B cell (primary cell): ENCODE data around the gene H3-3A. TPM values are rescaled to one million over a fixed set of nuclear protein-coding genes. Genes with fewer than 3 reads are reported as not detected.

Source experiments
- ATAC-seq: fragments of 200-7000 bp; cut with Tn5 transposase; one replicate; pipeline ENCODE4 v1.10.0; 2021; ENCODE audit warnings: low read depth, mild to moderate bottlenecking, moderate number of reproducible peaks, moderate library complexity
- CTCF ChIA-PET: fragments of 350-600 bp; sonication (Branson Sonifier 250); formaldehyde crosslinking; loops from one replicate; lab custom pipeline; 2021; ENCODE audit warnings: antibody characterized with exemption, inconsistent platforms; lab: Charles Lee
- POLR2A ChIA-PET: fragments of 350-600 bp; sonication (Branson Sonifier 250); formaldehyde crosslinking; loops from one replicate; lab custom pipeline; 2021; ENCODE audit warnings: antibody characterized with exemption; lab: Charles Lee
- DNase-seq: peaks from one replicate; pipeline ENCODE4 v3.0.0; 2013
- H2AFZ ChIP-seq: 2 replicates; pipeline ENCODE4 v1.6.1; 2012; ENCODE audit warnings: mild to moderate bottlenecking, low read depth, low read length; ENCODE audit not compliant: insufficient read depth, poor library complexity, severe bottlenecking
- H3K27ac ChIP-seq, 2 donors: 1 replicate in 1 of 2; 2 replicates in 1 of 2; pipeline ENCODE4 v1.5.1; 2012 to 2013; ENCODE audit warnings: low read length in 2 of 2, mild to moderate bottlenecking in 2 of 2, moderate library complexity in 1 of 2
- H3K27me3 ChIP-seq, 4 experiments: fragments of 200-600 bp in 1 of 4; sonication (generic) in 1 of 4; replicated peaks in 1 of 4; 1 replicate in 2 of 4; 2 replicates in 2 of 4; pipeline versions ENCODE4 v1.6.1 to v1.7.0; 2013 to 2016; ENCODE audit warnings: low read length in 3 of 4, mild to moderate bottlenecking in 2 of 4, mixed read lengths in 1 of 4, moderate library complexity in 1 of 4; ENCODE audit not compliant: insufficient read depth in 4 of 4, control insufficient read depth in 3 of 4; ENCODE audit errors: control extremely low read depth in 1 of 4
- H3K36me3 ChIP-seq, 2 experiments: replicated peaks in 1 of 2; 1 replicate in 1 of 2; 2 replicates in 1 of 2; pipeline versions ENCODE4 v1.6.1 to v1.7.1; 2013; ENCODE audit warnings: low read length in 1 of 2; ENCODE audit not compliant: insufficient read depth in 2 of 2, control insufficient read depth in 1 of 2; ENCODE audit errors: control extremely low read depth in 1 of 2, extremely low read depth in 1 of 2
- H3K4me1 ChIP-seq, 2 donors: fragments of 200-600 bp in 1 of 2; sonication (generic) in 1 of 2; 1 replicate in 1 of 2; 2 replicates in 1 of 2; pipeline versions ENCODE4 v1.5.1 to v1.6.1; 2013 to 2017; ENCODE audit warnings: low read length in 2 of 2; ENCODE audit not compliant: control insufficient read depth in 2 of 2, insufficient read depth in 2 of 2
- H3K4me2 ChIP-seq: replicated peaks from 2 replicates; pipeline ENCODE3; 2012; ENCODE audit warnings: mild to moderate bottlenecking, low read depth, low read length; ENCODE audit not compliant: poor library complexity, severe bottlenecking
- H3K4me3 ChIP-seq, 5 experiments: fragments of 200-600 bp in 1 of 5; sonication (generic) in 1 of 5; 1 replicate in 3 of 5; 2 replicates in 2 of 5; pipeline versions ENCODE4 v1.5.1 to v1.7.0; 2011 to 2016; ENCODE audit warnings: low read length in 4 of 5, mild to moderate bottlenecking in 4 of 5, low read depth in 2 of 5, control low read depth in 1 of 5, moderate library complexity in 1 of 5; ENCODE audit not compliant: insufficient read depth in 1 of 5; ENCODE audit errors: control extremely low read depth in 1 of 5, extremely low read depth in 1 of 5
- H3K79me2 ChIP-seq: fragments of 200-600 bp; sonication (generic); one replicate; pipeline ENCODE4 v1.6.0; 2016; ENCODE audit warnings: low read length; ENCODE audit not compliant: control insufficient read depth, insufficient read depth
- H3K9ac ChIP-seq: fragments of 200-600 bp; sonication (generic); 2 replicates; pipeline ENCODE4 v1.6.1; 2017; ENCODE audit warnings: mild to moderate bottlenecking, low read length, moderate library complexity
- H3K9me3 ChIP-seq, 3 donors: one replicate each; pipeline versions ENCODE4 v1.6.1 to v1.7.1; 2013; ENCODE audit warnings: low read length in 2 of 3; ENCODE audit not compliant: control insufficient read depth in 2 of 3, insufficient read depth in 1 of 3; ENCODE audit errors: control extremely low read depth in 1 of 3
- H4K20me1 ChIP-seq: 2 replicates; pipeline ENCODE4 v1.6.0; 2012; ENCODE audit warnings: mild to moderate bottlenecking, low read length; ENCODE audit not compliant: insufficient read depth, control insufficient read depth, poor library complexity, severe bottlenecking
- H3K27ac Mint-ChIP-seq: one replicate; pipeline ENCODE4 v1.8.0; 2021; ENCODE audit warnings: mixed read lengths
- H3K27me3 Mint-ChIP-seq: one replicate; pipeline ENCODE4 v1.8.0; 2021; ENCODE audit warnings: mixed read lengths
- H3K4me1 Mint-ChIP-seq: one replicate; pipeline ENCODE4 v1.8.0; 2021; ENCODE audit warnings: mixed read lengths
- H3K4me3 Mint-ChIP-seq: one replicate; pipeline ENCODE4 v1.8.0; 2021; ENCODE audit warnings: mixed read lengths
- H3K9me3 Mint-ChIP-seq: one replicate; pipeline ENCODE4 v1.8.0; 2022; ENCODE audit warnings: mixed read lengths; ENCODE audit not compliant: insufficient read depth
- EZH2 ChIP-seq: IDR thresholded peaks from 2 replicates; pipeline ENCODE4 v1.6.1; 2012; ENCODE audit warnings: borderline replicate concordance, low read depth, mild to moderate bottlenecking, moderate library complexity, low read length; ENCODE audit not compliant: insufficient read depth, poor library complexity, severe bottlenecking
- WGBS: methylation state at CpG from one replicate; pipeline ENCODE4 v1.1.5; 2013; ENCODE audit warnings: missing lambda C conversion rate; ENCODE audit not compliant: insufficient coverage; 5-methylcytosine and 5-hydroxymethylcytosine counted together
- intact Hi-C: fragments of 100-400 bp; cut with micrococcal nuclease; formaldehyde crosslinking; loops from one replicate; pipeline ENCODE4 v1.10.0; 2022
- polyA plus RNA-seq: library from polyadenylated mRNA; depleted of rRNA; stranded (reverse); fragments of >200 nt; gene quantifications from 2 replicates; pipeline ENCODE4 v1.2.3, GENCODE V29; 2012
- total RNA-seq, 2 donors: library from RNA; stranded (reverse); fragments of 120-200 nt in 1 of 2; gene quantifications; 1 replicate in 1 of 2; 2 replicates in 1 of 2; pipeline versions ENCODE4 v1.2.3 to v1.2.4, GENCODE V29; 2013 to 2022
- TF ChIP-seq, protein P1 (sequence below): fragments of 200-600 bp; IDR thresholded peaks from one replicate; pipeline ENCODE4 v1.8.0; 2022; ENCODE audit warnings: antibody characterized with exemption, mild to moderate bottlenecking

Gene H3-3A
- total and polyA plus RNA-seq, 2 donors (not counting 1 experiment from before 2014, with no cell fraction given) = 349 to 561 TPM

DNA sequence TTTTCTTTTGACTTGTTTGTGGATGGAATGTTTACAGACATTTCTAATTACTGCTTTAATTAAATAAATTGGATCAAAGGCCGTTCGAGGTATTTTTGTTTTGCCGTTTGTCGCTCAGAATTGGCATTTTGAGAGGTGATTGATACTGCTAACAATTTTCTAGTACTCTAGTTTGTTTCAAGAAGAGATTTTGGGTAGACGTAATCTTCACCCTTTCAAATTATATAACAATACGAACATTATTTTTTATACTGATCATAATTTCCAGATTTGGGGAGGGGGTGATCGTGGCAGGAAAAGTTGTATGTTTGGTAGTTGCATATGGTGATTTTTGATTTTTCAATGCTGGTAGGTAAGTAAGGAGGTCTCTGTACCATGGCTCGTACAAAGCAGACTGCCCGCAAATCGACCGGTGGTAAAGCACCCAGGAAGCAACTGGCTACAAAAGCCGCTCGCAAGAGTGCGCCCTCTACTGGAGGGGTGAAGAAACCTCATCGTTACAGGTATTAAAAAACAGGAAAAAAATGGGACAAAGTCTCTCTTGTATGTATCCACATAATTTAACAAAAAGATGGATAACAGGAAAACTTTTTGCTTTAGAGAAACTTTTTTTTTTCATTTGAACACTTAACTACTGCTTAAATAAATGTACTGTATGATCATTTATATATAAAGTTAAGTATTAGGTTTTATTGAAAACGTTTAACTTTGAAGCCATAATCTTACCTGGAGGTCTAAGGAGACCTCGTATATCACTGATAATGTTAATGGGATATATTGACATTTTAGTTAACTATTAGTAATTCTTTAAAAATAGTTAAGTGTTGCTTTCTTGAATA lies 1.7 kb downstream of the H3-3A start:
- H3K4me3 Mint-ChIP-seq = peak overlapping the region; percentile 100
- TF ChIP-seq, protein P1, sequence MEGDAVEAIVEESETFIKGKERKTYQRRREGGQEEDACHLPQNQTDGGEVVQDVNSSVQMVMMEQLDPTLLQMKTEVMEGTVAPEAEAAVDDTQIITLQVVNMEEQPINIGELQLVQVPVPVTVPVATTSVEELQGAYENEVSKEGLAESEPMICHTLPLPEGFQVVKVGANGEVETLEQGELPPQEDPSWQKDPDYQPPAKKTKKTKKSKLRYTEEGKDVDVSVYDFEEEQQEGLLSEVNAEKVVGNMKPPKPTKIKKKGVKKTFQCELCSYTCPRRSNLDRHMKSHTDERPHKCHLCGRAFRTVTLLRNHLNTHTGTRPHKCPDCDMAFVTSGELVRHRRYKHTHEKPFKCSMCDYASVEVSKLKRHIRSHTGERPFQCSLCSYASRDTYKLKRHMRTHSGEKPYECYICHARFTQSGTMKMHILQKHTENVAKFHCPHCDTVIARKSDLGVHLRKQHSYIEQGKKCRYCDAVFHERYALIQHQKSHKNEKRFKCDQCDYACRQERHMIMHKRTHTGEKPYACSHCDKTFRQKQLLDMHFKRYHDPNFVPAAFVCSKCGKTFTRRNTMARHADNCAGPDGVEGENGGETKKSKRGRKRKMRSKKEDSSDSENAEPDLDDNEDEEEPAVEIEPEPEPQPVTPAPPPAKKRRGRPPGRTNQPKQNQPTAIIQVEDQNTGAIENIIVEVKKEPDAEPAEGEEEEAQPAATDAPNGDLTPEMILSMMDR = peak; percentile 76
- TF ChIP-seq EZH2 = no peak
- Histone ChIP-seq H3K4me1 (peaks cover 38 to 40% of the 10 kb centered on the region in 2 donors), H3K9me3 (no peaks in the 10 kb centered on the region), H3K79me2 (peaks cover 92% of the 10 kb centered on the region), H3K4me2 (peak overlapping the region; percentile 81), H3K9ac (peak overlapping the region; percentile 87), H3K36me3 (peaks cover 7 to 42% of the 10 kb centered on the region in 2 experiments), H2AFZ (no peak overlapping the region), H3K27me3 (no peaks in the 10 kb centered on the region), H3K4me3 (peak overlapping the region; percentile 86 to 100 (median 96)), H3K27ac (peak overlapping the region; percentile 92 to 96), H4K20me1 (peaks cover 59% of the 10 kb centered on the region)
- ATAC-seq = no peak
- POLR2A ChIA-PET = interaction anchor here (0.6 to 3.1 kb wide), 20 partner anchors 9 to 269 kb away, joined by 3 to 195 read pairs (median 7); partner anchors contain the start of gene SDE2
- H3K9me3 Mint-ChIP-seq = no peaks in the 10 kb centered on the region
- CTCF ChIA-PET = interaction anchor here (0.7 to 6.1 kb wide), 61 partner anchors 9 to 637 kb away, joined by 3 to 107 read pairs (median 5); partner anchors contain the start of genes PARP1, SDE2 and SRP9
- no peaks in the 10 kb centered on the region for H3K27me3 Mint-ChIP-seq
- peak; percentile 60 for DNase-seq
- peaks cover 57% of the 10 kb centered on the region for H3K4me1 Mint-ChIP-seq
- intact Hi-C loops = loop anchor here (1.0 to 10.0 kb wide), 6 partner anchors 46 to 635 kb away; partner anchors contain the start of genes ACBD3, LBR, PARP1 and SRP9
- H3K27ac Mint-ChIP-seq = peak overlapping the region; percentile 99
- no CpG with 5 or more reads among the region's 17 CpGs for whole genome bisulfite sequencing
